GM23248 (cell line): Measurements from ENCODE around the gene PIGH. TPM values are rescaled to one million over a fixed set of nuclear protein-coding genes. Genes with fewer than 3 reads are reported as not detected.

Source experiments
- DNase-seq: peaks from one replicate; pipeline ENCODE4 v3.0.0-alpha.2; 2015
- H2AFZ ChIP-seq: fragments of 200-600 bp; sonication (generic); 2 replicates; pipeline ENCODE4 v1.6.1; 2016; ENCODE audit warnings: antibody characterized with exemption
- H3F3A ChIP-seq: fragments of 200-600 bp; sonication (generic); 2 replicates; pipeline ENCODE4 v1.6.1; 2016; ENCODE audit warnings: mild to moderate bottlenecking, antibody characterized with exemption, mixed run types; ENCODE audit not compliant: insufficient read depth
- H3K27ac ChIP-seq: fragments of 200-600 bp; sonication (generic); 2 replicates; pipeline ENCODE4 v1.5.1; 2016; ENCODE audit warnings: mild to moderate bottlenecking
- H3K27me3 ChIP-seq: fragments of 200-600 bp; sonication (generic); replicated peaks from 2 replicates; pipeline ENCODE4 v1.6.1; 2016; ENCODE audit warnings: mild to moderate bottlenecking; ENCODE audit not compliant: insufficient read depth
- H3K36me3 ChIP-seq: fragments of 200-600 bp; sonication (generic); 2 replicates; pipeline ENCODE4 v1.6.1; 2016; ENCODE audit warnings: low read depth, mild to moderate bottlenecking
- H3K4me1 ChIP-seq: fragments of 200-600 bp; sonication (generic); 2 replicates; pipeline ENCODE4 v1.6.1; 2016; ENCODE audit warnings: mild to moderate bottlenecking; ENCODE audit not compliant: insufficient read depth
- H3K4me2 ChIP-seq: fragments of 200-600 bp; sonication (generic); one replicate; pipeline ENCODE4 v1.6.1; 2016; ENCODE audit warnings: mild to moderate bottlenecking; ENCODE audit not compliant: unreplicated experiment
- H3K4me3 ChIP-seq: fragments of 200-600 bp; sonication (generic); 2 replicates; pipeline ENCODE4 v1.5.1; 2016; ENCODE audit warnings: mild to moderate bottlenecking
- H3K79me2 ChIP-seq: fragments of 200-600 bp; sonication (generic); 2 replicates; pipeline ENCODE4 v1.6.1; 2016; ENCODE audit warnings: mild to moderate bottlenecking; ENCODE audit not compliant: insufficient read depth
- H3K9ac ChIP-seq: fragments of 200-600 bp; sonication (generic); 2 replicates; pipeline ENCODE4 v1.6.1; 2016; ENCODE audit warnings: mild to moderate bottlenecking
- H3K9me2 ChIP-seq: fragments of 200-600 bp; sonication (generic); 2 replicates; pipeline ENCODE4 v1.6.1; 2016; ENCODE audit warnings: mixed run types, mild to moderate bottlenecking, moderate library complexity; ENCODE audit not compliant: insufficient read depth
- H3K9me3 ChIP-seq: fragments of 200-600 bp; sonication (generic); one replicate; pipeline ENCODE4 v1.6.1; 2017; ENCODE audit warnings: low read depth
- H4K20me1 ChIP-seq: fragments of 200-600 bp; sonication (generic); 2 replicates; pipeline ENCODE4 v1.6.0; 2016; ENCODE audit not compliant: insufficient read depth
- EZH2 ChIP-seq: fragments of 200-600 bp; sonication (generic); IDR thresholded peaks from 2 replicates; pipeline ENCODE4 v1.6.1; 2018; ENCODE audit warnings: antibody characterized with exemption, mild to moderate bottlenecking; ENCODE audit not compliant: insufficient read depth, poor library complexity, severe bottlenecking
- EZH2phosphoT487 ChIP-seq: fragments of 200-600 bp; sonication (generic); IDR thresholded peaks from 2 replicates; pipeline ENCODE4 v1.6.1; 2018; ENCODE audit warnings: antibody characterized with exemption, moderate library complexity, mild to moderate bottlenecking, low read depth; ENCODE audit not compliant: insufficient read depth
- WGBS, 2 experiments: methylation state at CpG; one replicate each; pipeline ENCODE4 v1.1.6; 2015 to 2017; ENCODE audit warnings: low lambda C conversion rate in 2 of 2, low coverage in 1 of 2; ENCODE audit errors: missing lambda C conversion rate in 2 of 2; 5-methylcytosine and 5-hydroxymethylcytosine counted together
- in situ Hi-C: fragments of 300-500 bp; cut with MboI; formaldehyde crosslinking; loops from 2 replicates; pipeline ENCODE4 v1.15.0; 2020
- polyA plus RNA-seq: library from polyadenylated mRNA; unstranded; fragments of >200 nt; fragmentation: Nextera tagmentation; extraction: Ambion mirVana; gene quantifications from 2 replicates; pipeline ENCODE4 v1.2.1, GENCODE V29; 2016
- total RNA-seq: library from RNA; depleted of rRNA; stranded (reverse); fragments of >200 nt; shearing (Covaris generic); gene quantifications from 2 replicates; pipeline ENCODE4 v1.2.3, GENCODE V29; 2014

The PIGH gene
- total and polyA plus RNA-seq, 2 experiments from 2014 or later = 10.8 to 23.4 TPM

DNA sequence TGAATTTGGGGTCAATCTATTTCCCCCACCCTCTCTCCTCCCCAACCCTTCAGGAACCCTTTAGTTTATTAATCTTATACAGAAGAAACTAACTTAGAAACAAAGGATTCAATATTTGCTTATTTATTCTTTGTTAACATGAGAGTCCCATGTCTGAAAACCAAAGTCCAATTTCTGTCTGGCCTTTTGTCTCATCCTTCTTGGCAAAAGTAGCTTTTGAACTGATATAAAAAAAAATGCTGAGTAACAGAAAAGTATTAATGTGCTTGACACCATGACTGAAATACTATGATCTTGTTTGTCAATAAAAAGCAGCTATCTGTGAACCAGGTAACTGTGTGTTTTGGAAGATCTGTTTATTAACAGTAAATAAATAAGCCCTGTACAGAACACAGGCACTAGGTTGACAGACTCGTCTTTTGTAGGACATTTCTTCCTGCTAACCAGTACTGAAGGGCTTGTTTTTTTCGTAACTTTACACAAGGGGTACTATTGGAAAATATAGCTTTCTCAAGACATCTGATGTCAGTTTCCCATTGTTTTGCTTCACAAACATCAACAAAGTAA lies 10.8 kb downstream of the PIGH start:
- Histone ChIP-seq H3K4me2 (no peak overlapping the region), H3K36me3 (no peaks in the 10 kb centered on the region), H3F3A (no peaks in the 10 kb centered on the region), H3K27me3 (no peaks in the 10 kb centered on the region), H2AFZ (no peak overlapping the region), H3K9me2 (no peaks in the 10 kb centered on the region), H3K9ac (no peak overlapping the region), H3K4me1 (no peaks in the 10 kb centered on the region), H4K20me1 (no peaks in the 10 kb centered on the region), H3K79me2 (no peaks in the 10 kb centered on the region), H3K27ac (no peak overlapping the region), H3K9me3 (no peaks in the 10 kb centered on the region), H3K4me3 (no peak overlapping the region)
- 87 to 88% methylated on average over 2 of the region's 2 CpGs for WGBS, 2 experiments
- in situ Hi-C loops = no loop called here
- DNase-seq = no peak
- TF ChIP-seq EZH2phosphoT487 (no peak), EZH2 (no peak)

DNA sequence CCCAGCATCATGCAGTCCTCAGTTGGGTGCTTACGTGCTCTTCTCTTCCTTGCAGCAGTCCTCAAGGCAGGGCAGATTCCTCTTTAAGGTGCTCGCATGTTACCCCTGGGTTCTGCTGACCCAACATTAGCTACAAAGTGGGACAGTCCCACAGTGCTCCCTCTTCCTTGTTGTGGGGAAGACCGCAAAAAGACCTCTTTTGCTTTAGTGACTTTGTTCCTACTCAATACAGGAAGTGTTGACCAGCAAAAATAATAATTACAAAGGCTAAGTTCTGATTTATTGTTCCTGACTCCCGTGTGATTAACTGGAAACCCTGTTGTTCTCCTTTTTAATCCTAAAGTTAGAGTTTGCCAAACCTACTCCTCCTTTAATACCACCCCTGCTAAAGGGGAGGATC lies 13.7 kb downstream of the PIGH start:
- no peak overlapping the region for H3K9ac ChIP-seq
- no peaks in the 10 kb centered on the region for H3K36me3 ChIP-seq
- H4K20me1 ChIP-seq = no peaks in the 10 kb centered on the region
- no peak overlapping the region for H3K27ac ChIP-seq
- DNase-seq = no peak
- no peaks in the 10 kb centered on the region for H3K27me3 ChIP-seq
- no peaks in the 10 kb centered on the region for H3K9me3 ChIP-seq
- no peaks in the 10 kb centered on the region for H3K4me1 ChIP-seq
- no peaks in the 10 kb centered on the region for H3K79me2 ChIP-seq
- WGBS, 2 experiments = 79 to 85% methylated on average over 4 of the region's 4 CpGs
- H2AFZ ChIP-seq = no peak overlapping the region
- no peak overlapping the region for H3K4me2 ChIP-seq
- no peak for TF ChIP-seq EZH2
- TF ChIP-seq EZH2phosphoT487 = no peak
- H3F3A ChIP-seq = no peaks in the 10 kb centered on the region
- in situ Hi-C loops = no loop called here
- no peak overlapping the region for H3K4me3 ChIP-seq
- H3K9me2 ChIP-seq = no peaks in the 10 kb centered on the region

DNA sequence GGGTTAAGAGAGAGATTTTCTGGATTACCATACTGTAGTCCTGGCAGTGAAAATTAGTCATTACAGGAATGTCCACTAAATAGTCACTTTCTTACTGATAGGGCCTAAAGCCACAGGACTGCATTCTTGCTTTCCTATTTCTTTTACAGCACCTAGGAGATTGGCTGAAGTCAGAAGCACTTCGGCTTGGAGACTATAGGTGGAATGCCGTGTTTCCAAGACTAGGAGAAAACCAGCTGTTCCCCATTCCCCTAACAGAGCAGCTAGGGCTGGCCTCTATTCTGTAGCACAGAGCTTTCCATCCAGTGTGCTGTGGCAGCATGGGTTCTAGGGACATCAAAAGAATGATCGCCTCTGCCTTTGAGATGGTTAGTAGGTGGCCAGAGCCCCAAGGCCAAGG lies 15.1 kb downstream of the PIGH start:
- no peaks in the 10 kb centered on the region for H3K79me2 ChIP-seq
- no peaks in the 10 kb centered on the region for H4K20me1 ChIP-seq
- no peak overlapping the region for H3K4me3 ChIP-seq
- no peak overlapping the region for H2AFZ ChIP-seq
- no peak for TF ChIP-seq EZH2
- no peak for TF ChIP-seq EZH2phosphoT487
- WGBS, 2 experiments = 90 to 97% methylated on average over 3 of the region's 3 CpGs
- no peaks in the 10 kb centered on the region for H3F3A ChIP-seq
- no peaks in the 10 kb centered on the region for H3K9me2 ChIP-seq
- no peak overlapping the region for H3K9ac ChIP-seq
- no peaks in the 10 kb centered on the region for H3K27me3 ChIP-seq
- in situ Hi-C loops = no loop called here
- H3K9me3 ChIP-seq = no peaks in the 10 kb centered on the region
- H3K36me3 ChIP-seq = no peaks in the 10 kb centered on the region
- no peak overlapping the region for H3K4me2 ChIP-seq
- no peak overlapping the region for H3K27ac ChIP-seq
- DNase-seq = no peak
- H3K4me1 ChIP-seq = no peaks in the 10 kb centered on the region

DNA sequence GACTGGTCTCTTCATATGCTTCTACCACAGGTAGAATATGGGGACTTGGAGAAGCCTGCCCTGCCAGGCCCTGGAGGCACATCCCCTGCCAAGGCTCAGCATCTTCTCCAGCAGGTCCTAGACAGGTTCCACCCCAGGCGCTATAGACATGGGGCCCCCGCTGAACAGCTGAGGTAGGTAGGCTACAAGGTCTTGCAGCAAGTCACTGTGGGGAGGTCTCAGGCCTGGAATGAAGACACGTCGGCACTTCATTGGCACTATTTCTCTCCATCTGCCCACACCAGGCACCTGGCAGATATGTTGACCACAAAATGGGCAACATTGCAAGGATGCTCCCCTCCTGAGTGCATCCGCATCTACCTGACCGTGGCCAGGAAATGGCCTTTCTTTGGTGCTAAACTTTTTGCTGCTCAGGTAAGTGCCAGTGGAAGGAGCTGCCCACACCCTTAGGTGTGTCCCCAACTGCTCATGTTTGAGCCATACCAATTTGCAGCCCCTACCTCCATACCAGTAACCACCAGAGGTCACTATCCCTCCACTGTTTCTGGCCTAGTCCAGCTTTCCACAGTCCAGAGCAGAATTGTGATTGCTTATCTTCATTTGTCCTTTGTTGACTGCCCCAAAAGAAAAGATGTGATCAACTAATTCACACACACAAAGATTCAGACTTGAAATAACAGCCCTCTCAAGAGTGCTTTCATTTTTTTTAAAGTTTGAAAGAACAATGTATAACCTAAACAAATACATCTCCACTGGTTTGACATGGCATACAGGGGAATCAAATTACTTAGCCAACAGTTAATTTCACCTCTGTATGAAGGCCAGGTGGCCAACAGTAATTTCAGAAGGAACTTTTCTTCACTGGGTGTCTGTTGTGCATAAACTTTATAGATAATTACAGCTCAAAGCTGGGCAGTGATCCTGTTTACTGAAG lies 16.1 kb downstream of the PIGH start:
- Histone ChIP-seq H3K79me2 (no peaks in the 10 kb centered on the region), H3F3A (no peaks in the 10 kb centered on the region), H3K4me2 (no peak overlapping the region), H3K27ac (no peak overlapping the region), H2AFZ (no peak overlapping the region), H3K36me3 (no peaks in the 10 kb centered on the region), H3K9me3 (no peaks in the 10 kb centered on the region), H3K9ac (no peak overlapping the region), H3K27me3 (no peaks in the 10 kb centered on the region), H3K9me2 (no peaks in the 10 kb centered on the region), H4K20me1 (no peaks in the 10 kb centered on the region), H3K4me3 (no peak overlapping the region), H3K4me1 (no peaks in the 10 kb centered on the region)
- TF ChIP-seq EZH2 (no peak), EZH2phosphoT487 (no peak)
- in situ Hi-C loops = no loop called here
- peak; percentile 58 for DNase-seq
- 67 to 72% methylated on average over 6 of the region's 6 CpGs for WGBS, 2 experiments
